ENCODE data around the gene PAH.

DNA sequence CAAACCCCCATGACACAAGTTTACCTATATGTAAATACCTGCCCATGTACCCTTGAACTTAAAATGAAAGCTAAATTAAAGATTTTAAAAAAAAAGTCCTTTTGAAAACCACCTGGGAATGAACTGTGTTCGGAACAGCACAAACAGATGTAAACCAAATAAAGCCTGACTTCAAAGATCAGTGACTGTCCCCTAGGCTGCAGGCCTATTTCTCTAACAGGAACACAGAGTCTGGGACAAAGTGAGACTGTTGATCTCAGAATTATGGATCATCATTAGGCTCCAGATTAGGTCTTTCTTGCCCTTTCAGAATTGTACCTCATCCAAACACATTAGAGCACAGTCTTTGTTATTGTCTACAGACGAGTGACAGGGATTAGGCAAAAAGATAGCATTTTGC, 54.6 kb downstream of the PAH start:
- no peak for TF ChIP-seq POLR2AphosphoS5 (IDR thresholded peaks at IDR 0.05; ENCODE audit: low read depth, low read length)
- TF ChIP-seq, protein P1, sequence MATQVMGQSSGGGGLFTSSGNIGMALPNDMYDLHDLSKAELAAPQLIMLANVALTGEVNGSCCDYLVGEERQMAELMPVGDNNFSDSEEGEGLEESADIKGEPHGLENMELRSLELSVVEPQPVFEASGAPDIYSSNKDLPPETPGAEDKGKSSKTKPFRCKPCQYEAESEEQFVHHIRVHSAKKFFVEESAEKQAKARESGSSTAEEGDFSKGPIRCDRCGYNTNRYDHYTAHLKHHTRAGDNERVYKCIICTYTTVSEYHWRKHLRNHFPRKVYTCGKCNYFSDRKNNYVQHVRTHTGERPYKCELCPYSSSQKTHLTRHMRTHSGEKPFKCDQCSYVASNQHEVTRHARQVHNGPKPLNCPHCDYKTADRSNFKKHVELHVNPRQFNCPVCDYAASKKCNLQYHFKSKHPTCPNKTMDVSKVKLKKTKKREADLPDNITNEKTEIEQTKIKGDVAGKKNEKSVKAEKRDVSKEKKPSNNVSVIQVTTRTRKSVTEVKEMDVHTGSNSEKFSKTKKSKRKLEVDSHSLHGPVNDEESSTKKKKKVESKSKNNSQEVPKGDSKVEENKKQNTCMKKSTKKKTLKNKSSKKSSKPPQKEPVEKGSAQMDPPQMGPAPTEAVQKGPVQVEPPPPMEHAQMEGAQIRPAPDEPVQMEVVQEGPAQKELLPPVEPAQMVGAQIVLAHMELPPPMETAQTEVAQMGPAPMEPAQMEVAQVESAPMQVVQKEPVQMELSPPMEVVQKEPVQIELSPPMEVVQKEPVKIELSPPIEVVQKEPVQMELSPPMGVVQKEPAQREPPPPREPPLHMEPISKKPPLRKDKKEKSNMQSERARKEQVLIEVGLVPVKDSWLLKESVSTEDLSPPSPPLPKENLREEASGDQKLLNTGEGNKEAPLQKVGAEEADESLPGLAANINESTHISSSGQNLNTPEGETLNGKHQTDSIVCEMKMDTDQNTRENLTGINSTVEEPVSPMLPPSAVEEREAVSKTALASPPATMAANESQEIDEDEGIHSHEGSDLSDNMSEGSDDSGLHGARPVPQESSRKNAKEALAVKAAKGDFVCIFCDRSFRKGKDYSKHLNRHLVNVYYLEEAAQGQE (IDR thresholded peaks at IDR 0.05; ENCODE audit: insufficient read depth in 1 of 2, low read depth in 2 of 2, low read length in 2 of 2): no peak
- TF ChIP-seq TAF1 (IDR thresholded peaks at IDR 0.05; ENCODE audit: borderline replicate concordance, insufficient read depth, low read length): no peak
